ENCODE measurements around the gene ZC3H4. TPM values are rescaled to one million over a fixed set of nuclear protein-coding genes. Genes with fewer than 3 reads are reported as not detected.
"Not testable (repeated sequence)": the region's sequence is repeated elsewhere in the genome, so short reads cannot be mapped to it uniquely, and the experiment has no call there.

Gene ZC3H4
- total RNA-seq, 4 donors from 2014 or later: 16.4 to 26.2 (median 20.1) TPM

- TF ChIP-seq, protein P1, sequence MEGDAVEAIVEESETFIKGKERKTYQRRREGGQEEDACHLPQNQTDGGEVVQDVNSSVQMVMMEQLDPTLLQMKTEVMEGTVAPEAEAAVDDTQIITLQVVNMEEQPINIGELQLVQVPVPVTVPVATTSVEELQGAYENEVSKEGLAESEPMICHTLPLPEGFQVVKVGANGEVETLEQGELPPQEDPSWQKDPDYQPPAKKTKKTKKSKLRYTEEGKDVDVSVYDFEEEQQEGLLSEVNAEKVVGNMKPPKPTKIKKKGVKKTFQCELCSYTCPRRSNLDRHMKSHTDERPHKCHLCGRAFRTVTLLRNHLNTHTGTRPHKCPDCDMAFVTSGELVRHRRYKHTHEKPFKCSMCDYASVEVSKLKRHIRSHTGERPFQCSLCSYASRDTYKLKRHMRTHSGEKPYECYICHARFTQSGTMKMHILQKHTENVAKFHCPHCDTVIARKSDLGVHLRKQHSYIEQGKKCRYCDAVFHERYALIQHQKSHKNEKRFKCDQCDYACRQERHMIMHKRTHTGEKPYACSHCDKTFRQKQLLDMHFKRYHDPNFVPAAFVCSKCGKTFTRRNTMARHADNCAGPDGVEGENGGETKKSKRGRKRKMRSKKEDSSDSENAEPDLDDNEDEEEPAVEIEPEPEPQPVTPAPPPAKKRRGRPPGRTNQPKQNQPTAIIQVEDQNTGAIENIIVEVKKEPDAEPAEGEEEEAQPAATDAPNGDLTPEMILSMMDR (IDR thresholded peaks at IDR 0.05): no peak
- TF ChIP-seq POLR2A (IDR thresholded peaks at IDR 0.05): no peak
- peaks cover 17 to 67% (median 17%) of the 10 kb centered on the region in 3 donors for H3K36me3 ChIP-seq
- intact Hi-C loops (cut with DNase I): loop anchor here (10.0 kb wide), 1 partner anchor 61 kb away; no protein-coding TSS in a partner anchor
These were observed 29.9 kb upstream of the ZC3H4 start for GRCh38 chr19:47143322-47144073.

GRCh38 chr19:47142779-47143178 is 29.2 kb upstream of the ZC3H4 start:
- Histone ChIP-seq H3K36me3 (peaks cover 17 to 59% (median 17%) of the 10 kb centered on the region in 3 donors), H3K4me3 (no peak overlapping the region), H3K27me3 (no peaks in the 10 kb centered on the region), H3K9me3 (no peaks in the 10 kb centered on the region), H3K4me1 (peaks cover 0 to 20% (median 4%) of the 10 kb centered on the region in 3 donors), H3K27ac (peak overlapping the region in 2 of 4 donors; percentile 5 to 18)
- no peak for DNase-seq
- intact Hi-C loops (cut with DNase I): loop anchor here (10.0 kb wide), 1 partner anchor 62 kb away; no protein-coding TSS in a partner anchor
- TF ChIP-seq, protein P1 (IDR thresholded peaks at IDR 0.05): no peak
- TF ChIP-seq POLR2A (IDR thresholded peaks at IDR 0.05): no peak
- WGBS, 2 donors: 76 to 80% methylated on average over 5 of the region's 5 CpGs

More at GRCh38 chr19:47143322-47144073, 29.9 kb upstream of the ZC3H4 start:
- no peak for DNase-seq
- Histone ChIP-seq H3K4me1 (peaks cover 0 to 20% (median 4%) of the 10 kb centered on the region in 3 donors), H3K4me3 (no peak overlapping the region), H3K9me3 (no peaks in the 10 kb centered on the region), H3K27ac (peak overlapping the region in 2 of 4 donors; percentile 5 to 18), H3K27me3 (no peaks in the 10 kb centered on the region)
- WGBS, 2 donors: 70 to 84% methylated on average over 7 to 9 of the region's 11 CpGs

DNA sequence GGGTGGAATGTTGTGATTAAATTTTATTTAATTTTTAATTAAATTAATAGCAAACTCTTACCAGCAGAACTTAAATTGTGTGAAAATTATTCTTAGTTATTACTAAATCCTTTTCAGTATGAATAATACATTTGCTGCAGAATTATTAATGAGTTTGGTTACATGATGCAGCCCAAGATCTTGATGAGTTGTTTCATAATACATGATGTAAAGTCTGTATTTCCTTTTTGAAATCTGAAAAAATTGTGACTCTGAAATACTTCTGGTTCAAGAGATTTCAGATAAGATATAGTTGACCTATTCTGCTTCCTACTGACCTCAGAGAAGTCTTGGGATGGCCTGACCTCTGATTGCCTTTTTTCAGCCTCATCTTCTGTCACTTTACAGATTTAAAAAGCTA is 28.1 kb upstream of the ZC3H4 start:
- Histone ChIP-seq H3K4me3 (no peak overlapping the region), H3K36me3 (peaks cover 16 to 52% (median 17%) of the 10 kb centered on the region in 3 donors), H3K27me3 (no peaks in the 10 kb centered on the region), H3K9me3 (no peaks in the 10 kb centered on the region), H3K27ac (no peak overlapping the region), H3K4me1 (peaks cover 0 to 23% (median 4%) of the 10 kb centered on the region in 3 donors)
- DNase-seq: no peak
- TF ChIP-seq POLR2A (IDR thresholded peaks at IDR 0.05): no peak
- TF ChIP-seq, protein P1 (IDR thresholded peaks at IDR 0.05): no peak
- intact Hi-C loops (cut with DNase I): loop anchor here (10.0 kb wide), 1 partner anchor 63 kb away; no protein-coding TSS in a partner anchor

GRCh38 chr19:47141252-47141651 is 27.7 kb upstream of the ZC3H4 start:
- DNase-seq, H3K27me3 ChIP-seq, H3K4me3 ChIP-seq, H3K9me3 ChIP-seq: not testable (repeated sequence)
- WGBS, 2 donors: 41 to 43% methylated on average over 7 of the region's 7 CpGs
- intact Hi-C loops (cut with DNase I): loop anchor here (10.0 kb wide), 1 partner anchor 64 kb away; no protein-coding TSS in a partner anchor
- H3K27ac ChIP-seq: peak overlapping the region in 1 of 4 donors; percentile 36
- peaks cover 11 to 52% (median 17%) of the 10 kb centered on the region in 3 donors for H3K36me3 ChIP-seq
- peaks cover 0 to 27% (median 4%) of the 10 kb centered on the region in 3 donors for H3K4me1 ChIP-seq

GRCh38 chr19:47135156-47135555 is 21.6 kb upstream of the ZC3H4 start:
- WGBS, 2 donors: 83 to 93% methylated on average over 3 of the region's 3 CpGs
- Histone ChIP-seq H3K36me3 (peaks cover 0 to 28% (median 0%) of the 10 kb centered on the region in 3 donors), H3K9me3 (no peaks in the 10 kb centered on the region), H3K4me3 (no peak overlapping the region), H3K4me1 (peaks cover 11 to 62% (median 16%) of the 10 kb centered on the region in 3 donors), H3K27me3 (no peaks in the 10 kb centered on the region), H3K27ac (no peak overlapping the region)
- no peak for DNase-seq
- intact Hi-C loops (cut with DNase I): no loop called here
- TF ChIP-seq, protein P1 (IDR thresholded peaks at IDR 0.05): no peak
- TF ChIP-seq POLR2A (IDR thresholded peaks at IDR 0.05): no peak
